GM18951 (cell line): ENCODE results near the gene POLR2F.
"Not testable (repeated sequence)": the region's sequence is repeated elsewhere in the genome, so short reads cannot be mapped to it uniquely, and the experiment has no call there.

Source experiments
- POLR2A ChIP-seq: IDR thresholded peaks from 4 replicates; pipeline ENCODE4 v1.6.1; 2011; ENCODE audit warnings: mild to moderate bottlenecking; ENCODE audit not compliant: insufficient read length, insufficient read depth; ENCODE audit errors: extremely low read depth
- in situ Hi-C: fragments of 300-500 bp; cut with MboI; formaldehyde crosslinking; loops from one replicate; pipeline ENCODE4 v1.12.0; 2022; ENCODE audit warnings: low sequenced_read_pairs, mixed read lengths, inconsistent platforms; ENCODE audit not compliant: unreplicated experiment

POLR2F gene

GRCh38 chr22:37930270-37930951, 23.1 kb upstream of the POLR2F start:
- in situ Hi-C loops: no loop called here
- no peak for TF ChIP-seq POLR2A

DNA sequence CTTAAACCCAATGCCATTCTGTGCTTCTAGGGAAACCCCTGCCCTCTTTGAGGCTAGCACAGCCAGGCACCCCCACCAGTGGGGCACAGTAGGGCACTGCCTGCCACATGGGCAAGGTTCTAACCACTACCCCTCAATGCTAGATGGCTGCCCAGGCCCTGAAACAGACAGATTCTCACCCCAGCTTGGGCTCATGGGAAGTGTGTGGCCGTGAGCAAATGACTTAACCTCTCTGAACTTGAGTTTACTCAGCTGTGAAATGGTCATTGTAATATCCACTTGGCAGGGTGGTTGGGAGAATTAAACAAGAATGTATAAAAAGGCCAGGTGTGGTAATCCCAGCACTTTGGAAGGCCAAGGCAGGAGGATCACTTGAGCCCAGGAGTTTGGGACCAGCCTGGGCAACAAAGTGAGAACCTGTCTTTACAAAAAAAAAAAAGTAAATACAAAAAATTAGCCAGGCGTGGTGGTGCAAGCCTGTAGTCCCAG, 22.5 kb upstream of the POLR2F start:
- in situ Hi-C loops: no loop called here
- no peak for TF ChIP-seq POLR2A

GRCh38 chr22:37931893-37932389, 21.6 kb upstream of the POLR2F start:
- in situ Hi-C loops: no loop called here
- TF ChIP-seq POLR2A: no peak

DNA sequence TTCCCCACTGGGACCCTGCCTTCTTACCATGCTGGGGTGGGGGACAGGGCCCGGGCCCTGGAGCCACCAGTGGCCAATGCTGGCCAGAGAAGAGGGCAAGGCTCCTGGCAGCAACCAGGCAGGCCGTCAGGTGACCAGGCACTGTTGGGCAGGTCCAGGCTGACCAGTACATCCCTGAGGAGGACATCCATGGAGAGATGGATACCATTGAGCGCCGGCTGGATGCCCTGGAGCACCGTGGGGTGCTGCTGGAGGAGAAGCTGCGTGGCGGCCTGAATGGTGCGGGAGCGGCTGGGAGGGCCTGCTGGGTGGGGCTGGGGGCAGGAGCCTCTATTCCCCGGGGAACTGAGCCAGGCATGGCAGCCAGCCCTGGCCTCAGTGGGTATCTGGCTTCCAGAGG, 21.1 kb upstream of the POLR2F start:
- in situ Hi-C loops: no loop called here

DNA sequence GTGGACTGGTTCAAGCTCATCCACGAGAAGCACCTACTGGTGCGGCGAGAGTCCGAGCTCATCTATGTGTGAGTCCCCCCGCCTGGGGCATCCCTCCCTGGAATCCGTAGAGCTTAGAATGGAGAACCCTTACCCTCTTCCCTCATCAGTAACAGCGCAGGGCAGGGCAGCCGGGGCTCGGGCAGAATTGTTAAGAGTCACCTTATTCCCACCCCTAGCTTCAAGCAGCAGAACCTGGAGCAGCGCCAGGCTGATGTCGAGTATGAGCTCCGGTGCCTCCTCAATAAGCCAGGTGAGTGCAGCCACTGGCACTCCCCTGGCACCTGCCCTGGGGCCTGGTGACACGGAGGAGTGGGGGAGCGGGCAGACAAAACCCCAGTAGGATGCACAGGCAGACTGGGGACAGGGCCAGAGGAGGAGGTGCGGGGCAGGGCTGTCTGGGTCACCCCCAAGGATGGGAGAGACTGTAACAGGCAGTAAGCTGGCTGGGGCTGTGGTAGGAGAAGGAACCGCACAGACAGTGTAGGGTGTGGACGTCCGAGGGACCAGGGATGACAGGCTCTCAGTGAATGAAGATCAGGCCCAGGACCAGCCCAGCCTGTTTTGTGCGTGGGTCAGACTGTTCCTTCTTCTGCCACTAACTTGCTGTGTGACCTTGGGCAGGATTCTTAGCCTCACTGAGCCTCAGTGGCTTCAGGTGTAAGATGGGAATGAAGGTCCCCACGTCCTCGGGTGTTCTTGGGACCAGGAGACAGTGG, 20.5 kb upstream of the POLR2F start:
- in situ Hi-C loops: no loop called here

More for the DNA sequence above, 21.1 kb upstream of the POLR2F start:
- no peak for TF ChIP-seq POLR2A

DNA sequence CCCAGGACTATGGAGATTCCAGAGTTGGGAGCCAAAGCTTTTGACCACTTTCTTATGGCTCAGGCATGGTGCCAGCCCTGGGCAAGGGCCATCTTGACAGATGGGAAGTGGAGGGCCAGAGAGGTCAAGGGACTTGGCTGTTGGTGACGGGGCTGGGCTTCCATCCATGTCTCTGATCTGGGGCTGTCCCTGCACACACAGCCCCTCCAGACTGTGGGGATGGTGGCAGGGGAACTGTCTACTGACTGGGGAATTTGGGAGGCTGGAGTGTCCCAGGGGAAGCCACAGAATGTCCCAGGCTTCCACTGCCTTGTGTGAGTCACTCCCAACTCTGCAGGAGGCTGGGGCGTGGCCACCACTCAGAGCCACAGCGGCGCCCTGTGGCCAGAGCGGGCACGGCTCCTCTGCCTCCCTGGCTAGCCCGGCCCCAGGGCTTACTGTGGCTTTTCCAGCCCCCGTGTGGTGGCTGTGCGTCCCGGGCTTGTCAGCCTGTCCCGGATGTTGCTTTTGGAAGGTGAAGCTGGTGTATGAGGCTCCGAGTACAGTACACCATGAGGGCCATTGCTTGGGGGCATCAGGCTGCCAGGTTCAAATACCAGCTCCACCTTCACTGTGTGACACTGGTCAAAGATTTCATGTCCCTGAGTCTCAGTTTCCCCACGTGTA, 19.7 kb upstream of the POLR2F start:
- TF ChIP-seq POLR2A: no peak
- in situ Hi-C loops: no loop called here

More for the DNA sequence above, 20.5 kb upstream of the POLR2F start:
- no peak for TF ChIP-seq POLR2A

- in situ Hi-C loops: no loop called here
- TF ChIP-seq POLR2A: no peak
Measured at GRCh38 chr22:37940698-37941376, 12.7 kb upstream of the POLR2F start.

GRCh38 chr22:37942133-37942532, 11.4 kb upstream of the POLR2F start:
- in situ Hi-C loops: no loop called here
- no peak for TF ChIP-seq POLR2A

- TF ChIP-seq POLR2A: no peak
- in situ Hi-C loops: no loop called here
Measured at GRCh38 chr22:37943136-37943824, 10.2 kb upstream of the POLR2F start.

GRCh38 chr22:37943825-37944198, 9.7 kb upstream of the POLR2F start:
- in situ Hi-C loops: no loop called here
- no peak for TF ChIP-seq POLR2A

DNA sequence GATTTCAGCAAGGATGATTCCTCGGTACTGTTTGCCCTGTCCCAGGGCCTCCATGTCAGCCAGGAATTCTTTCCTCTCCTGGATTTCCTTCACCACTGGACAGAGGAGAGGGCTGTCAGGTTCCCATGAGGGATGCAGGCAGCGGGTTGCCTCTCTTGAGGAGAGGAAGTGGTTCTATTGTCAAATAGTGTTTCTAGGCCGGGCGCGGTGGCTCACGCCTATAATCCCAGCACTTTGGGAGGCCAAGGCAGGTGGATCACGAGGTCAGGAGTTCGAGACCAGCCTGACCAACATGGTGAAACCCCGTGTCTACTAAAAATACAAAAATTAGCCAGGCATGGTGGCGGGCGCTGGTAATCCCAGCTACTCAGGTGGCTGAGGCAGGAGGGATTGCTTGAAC, 9.1 kb upstream of the POLR2F start:
- in situ Hi-C loops: not testable (repeated sequence)

GRCh38 chr22:37947142-37947795, 6.2 kb upstream of the POLR2F start:
- in situ Hi-C loops: not testable (repeated sequence)
